Keratinocyte (primary cell): ENCODE data around the gene DKK3. TPM values are rescaled to one million over a fixed set of nuclear protein-coding genes. Genes with fewer than 3 reads are reported as not detected.

Source experiments
- DNase-seq: peaks from one replicate; pipeline ENCODE4 v3.0.0-alpha.2; 2011; ENCODE audit warnings: low read depth, missing footprints, low spot score
- FAIRE-seq: peaks from 2 replicates; lab custom pipeline; 2011; peaks lifted over from hg19 to GRCh38; lab: Jason Lieb, UNC
- H2AFZ ChIP-seq: 2 replicates; pipeline ENCODE4 v1.6.0; 2012; ENCODE audit warnings: low read length, control low read depth, inconsistent platforms; ENCODE audit not compliant: control insufficient read depth
- H3K27ac ChIP-seq: 2 replicates; pipeline ENCODE4 v1.5.1; 2011; ENCODE audit warnings: low read length; ENCODE audit not compliant: control insufficient read depth, insufficient read depth
- H3K27me3 ChIP-seq: 3 replicates; pipeline ENCODE4 v1.6.0; 2011; ENCODE audit warnings: low read length; ENCODE audit not compliant: control insufficient read depth, insufficient read depth; ENCODE audit errors: extremely low read depth
- H3K36me3 ChIP-seq, 2 experiments: 2 replicates in 1 of 2; 3 replicates in 1 of 2; pipeline ENCODE4 v1.5.1; 2011; ENCODE audit warnings: low read length in 2 of 2, mild to moderate bottlenecking in 1 of 2; ENCODE audit not compliant: control insufficient read depth in 2 of 2, insufficient read depth in 2 of 2; ENCODE audit errors: extremely low read depth in 1 of 2
- H3K4me1 ChIP-seq: 3 replicates; pipeline ENCODE4 v1.5.1; 2011; ENCODE audit warnings: low read length; ENCODE audit not compliant: control insufficient read depth, insufficient read depth; ENCODE audit errors: extremely low read depth
- H3K4me2 ChIP-seq: 3 replicates; pipeline ENCODE4 v1.6.0; 2011; ENCODE audit warnings: low read depth, low read length; ENCODE audit not compliant: control insufficient read depth, insufficient read depth; ENCODE audit errors: extremely low read depth
- H3K4me3 ChIP-seq, 3 experiments: fragments of 200-600 bp in 1 of 3; sonication (generic) in 1 of 3; 2 replicates in 2 of 3; 3 replicates in 1 of 3; pipeline ENCODE4 v1.5.1; 2011 to 2016; ENCODE audit warnings: low read length in 3 of 3, mild to moderate bottlenecking in 3 of 3, control low read depth in 2 of 3, inconsistent platforms in 1 of 3, low read depth in 1 of 3, mixed read lengths in 1 of 3, mixed run types in 1 of 3, moderate library complexity in 1 of 3; ENCODE audit not compliant: control insufficient read depth in 2 of 3, insufficient read depth in 2 of 3; ENCODE audit errors: extremely low read depth in 1 of 3
- H3K79me2 ChIP-seq: 2 replicates; pipeline ENCODE4 v1.6.0; 2012; ENCODE audit warnings: low read length; ENCODE audit not compliant: control insufficient read depth, insufficient read depth
- H3K9ac ChIP-seq: 3 replicates; pipeline ENCODE4 v1.6.0; 2011; ENCODE audit warnings: low read length; ENCODE audit not compliant: control insufficient read depth, insufficient read depth; ENCODE audit errors: extremely low read depth
- H3K9me1 ChIP-seq: 3 replicates; pipeline ENCODE4 v1.6.0; 2011; ENCODE audit warnings: low read length; ENCODE audit not compliant: control insufficient read depth, insufficient read depth; ENCODE audit errors: extremely low read depth
- H3K9me3 ChIP-seq: 2 replicates; pipeline ENCODE4 v1.5.1; 2012; ENCODE audit warnings: low read depth, low read length; ENCODE audit not compliant: control insufficient read depth
- H4K20me1 ChIP-seq: 3 replicates; pipeline ENCODE4 v1.6.0; 2011; ENCODE audit warnings: low read length; ENCODE audit not compliant: control insufficient read depth, insufficient read depth; ENCODE audit errors: extremely low read depth
- EZH2 ChIP-seq: IDR thresholded peaks from one replicate; pipeline ENCODE4 v1.6.1; 2012; ENCODE audit warnings: inconsistent platforms, mild to moderate bottlenecking, low read length, moderate library complexity
- dilution Hi-C: fragments of 300-500 bp; cut with MboI; formaldehyde crosslinking; loops from one replicate; pipeline ENCODE4 v1.7.0; 2020; ENCODE audit warnings: low sequenced_read_pairs; ENCODE audit not compliant: extremely low pct_ligation_motif_present
- polyA plus RNA-seq, 5 experiments: library from polyadenylated mRNA; depleted of rRNA in 3 of 5; stranded (reverse) in 3 of 5; stranded (forward) in 1 of 5; unstranded in 1 of 5; fragments of >200 nt; gene quantifications; 1 replicate in 1 of 5; 2 replicates in 3 of 5; 3 replicates in 1 of 5; pipeline versions ENCODE4 v1.2.1 to v1.2.3, GENCODE V29; 2011 to 2012; ENCODE audit warnings: missing spikeins in 2 of 5, low read depth in 1 of 5, low replicate concordance in 1 of 5
- TF ChIP-seq, protein P1 (sequence below), 3 experiments: IDR thresholded peaks in 1 of 3; conservative IDR thresholded peaks in 1 of 3; optimal IDR thresholded peaks in 1 of 3; 2 replicates in 2 of 3; 3 replicates in 1 of 3; pipeline versions ENCODE3 to v1.5.1; 2011; ENCODE audit warnings: low read length in 3 of 3, mild to moderate bottlenecking in 3 of 3, moderate library complexity in 2 of 3, control low read depth in 1 of 3, inconsistent platforms in 1 of 3; ENCODE audit not compliant: insufficient read depth in 2 of 3; ENCODE audit errors: extremely low read depth in 1 of 3

Gene DKK3
- polyA plus RNA-seq, 1 donor (not counting 4 experiments of a cell fraction or from before 2014, with no cell fraction given), result 712 TPM

DNA sequence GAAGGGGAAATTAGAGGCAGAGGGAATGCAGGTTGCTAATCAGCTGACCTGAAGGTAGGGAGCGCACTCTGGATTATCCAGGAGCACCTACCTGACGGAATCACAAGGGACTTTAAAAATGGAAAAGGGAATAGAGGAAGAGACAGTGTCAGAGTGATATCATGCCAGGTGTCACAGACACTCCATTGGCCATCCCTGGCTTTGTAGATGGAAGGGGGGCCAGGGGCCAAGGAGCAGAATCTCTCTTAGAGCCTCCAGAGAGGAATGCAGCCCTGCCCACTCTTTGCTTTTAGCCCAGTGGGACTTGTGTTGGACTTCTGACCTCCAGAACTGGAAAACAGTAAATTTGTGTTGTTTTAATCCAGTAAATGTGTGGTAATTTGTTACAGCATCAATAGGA is 37.9 kb downstream of the DKK3 start:
- DNase-seq (no peak), FAIRE-seq (no peak)
- TF ChIP-seq EZH2, result no peak
- TF ChIP-seq, protein P1, sequence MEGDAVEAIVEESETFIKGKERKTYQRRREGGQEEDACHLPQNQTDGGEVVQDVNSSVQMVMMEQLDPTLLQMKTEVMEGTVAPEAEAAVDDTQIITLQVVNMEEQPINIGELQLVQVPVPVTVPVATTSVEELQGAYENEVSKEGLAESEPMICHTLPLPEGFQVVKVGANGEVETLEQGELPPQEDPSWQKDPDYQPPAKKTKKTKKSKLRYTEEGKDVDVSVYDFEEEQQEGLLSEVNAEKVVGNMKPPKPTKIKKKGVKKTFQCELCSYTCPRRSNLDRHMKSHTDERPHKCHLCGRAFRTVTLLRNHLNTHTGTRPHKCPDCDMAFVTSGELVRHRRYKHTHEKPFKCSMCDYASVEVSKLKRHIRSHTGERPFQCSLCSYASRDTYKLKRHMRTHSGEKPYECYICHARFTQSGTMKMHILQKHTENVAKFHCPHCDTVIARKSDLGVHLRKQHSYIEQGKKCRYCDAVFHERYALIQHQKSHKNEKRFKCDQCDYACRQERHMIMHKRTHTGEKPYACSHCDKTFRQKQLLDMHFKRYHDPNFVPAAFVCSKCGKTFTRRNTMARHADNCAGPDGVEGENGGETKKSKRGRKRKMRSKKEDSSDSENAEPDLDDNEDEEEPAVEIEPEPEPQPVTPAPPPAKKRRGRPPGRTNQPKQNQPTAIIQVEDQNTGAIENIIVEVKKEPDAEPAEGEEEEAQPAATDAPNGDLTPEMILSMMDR (optimal IDR thresholded peaks at IDR 0.05 in 1 of 3, IDR thresholded peaks at IDR 0.05 in 1 of 3, conservative IDR thresholded peaks at IDR 0.05 in 1 of 3; ENCODE audit: extremely low read depth in 1 of 3, insufficient read depth in 2 of 3, low read length in 3 of 3), result no peak
- Histone ChIP-seq H3K4me3 (no peak overlapping the region), H3K27ac (no peak overlapping the region), H4K20me1 (no peaks in the 10 kb centered on the region), H2AFZ (no peak overlapping the region), H3K79me2 (peaks cover 19% of the 10 kb centered on the region), H3K4me1 (peaks cover 7% of the 10 kb centered on the region), H3K4me2 (no peak overlapping the region), H3K9me1 (no peaks in the 10 kb centered on the region), H3K27me3 (no peaks in the 10 kb centered on the region), H3K9ac (no peak overlapping the region), H3K36me3 (peaks cover 39 to 48% of the 10 kb centered on the region in 2 experiments), H3K9me3 (no peaks in the 10 kb centered on the region)
- dilution Hi-C loops, result no loop called here

DNA sequence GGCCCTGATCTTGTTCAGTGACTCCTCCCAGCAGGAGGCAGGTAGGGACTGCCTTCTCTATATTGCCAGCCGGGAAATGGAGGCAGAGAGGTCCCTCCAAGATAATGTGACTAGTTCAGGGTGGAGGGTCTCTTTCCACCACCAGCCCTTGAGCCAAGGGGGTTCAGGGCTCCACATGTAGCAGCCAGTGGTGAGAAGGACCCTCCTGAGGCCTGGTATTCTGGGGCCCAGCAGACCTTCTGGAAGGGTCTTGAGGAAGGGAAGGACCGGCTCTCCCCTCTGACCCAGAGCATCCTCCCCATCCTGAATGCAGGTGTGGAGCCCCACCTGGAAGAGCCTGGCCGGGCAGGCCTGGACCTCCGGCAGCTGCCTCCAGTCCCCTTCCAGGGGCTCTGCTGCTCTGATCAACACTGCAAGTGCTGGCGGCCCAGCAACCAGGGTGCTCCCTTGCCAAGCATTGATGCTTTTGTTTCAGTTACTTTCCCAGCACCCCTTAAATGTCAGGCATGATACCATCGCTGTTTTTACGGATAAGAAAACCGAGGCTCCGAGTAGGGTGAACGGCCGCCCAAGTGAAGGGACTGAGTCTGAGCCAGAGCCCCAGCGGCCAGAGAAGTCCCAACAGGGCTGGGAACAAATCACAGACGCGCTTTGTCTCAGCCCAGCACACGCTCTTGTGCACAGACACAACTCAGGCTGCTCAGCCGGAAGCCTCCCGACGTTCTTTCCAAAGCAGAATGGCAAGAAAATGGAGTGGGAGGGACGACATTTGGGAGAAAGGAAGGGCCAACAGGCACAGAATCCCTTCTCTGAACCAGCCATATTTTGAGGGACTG is 38.8 kb downstream of the DKK3 start:
- no peaks in the 10 kb centered on the region for H3K4me1 ChIP-seq
- H3K9ac ChIP-seq, result no peak overlapping the region
- no peak overlapping the region for H3K27ac ChIP-seq
- FAIRE-seq (no peak), DNase-seq (no peak)
- H2AFZ ChIP-seq, result no peak overlapping the region
- H3K79me2 ChIP-seq, result peaks cover 19% of the 10 kb centered on the region
- TF ChIP-seq, protein P1 (optimal IDR thresholded peaks at IDR 0.05 in 1 of 3, IDR thresholded peaks at IDR 0.05 in 1 of 3, conservative IDR thresholded peaks at IDR 0.05 in 1 of 3; ENCODE audit: extremely low read depth in 1 of 3, insufficient read depth in 2 of 3, low read length in 3 of 3), result no peak
- no peak for TF ChIP-seq EZH2
- H3K4me3 ChIP-seq, result no peak overlapping the region
- H3K4me2 ChIP-seq, result no peak overlapping the region
- no peaks in the 10 kb centered on the region for H3K27me3 ChIP-seq
- H3K9me1 ChIP-seq, result no peaks in the 10 kb centered on the region
- H3K36me3 ChIP-seq, result peaks cover 41 to 53% of the 10 kb centered on the region in 2 experiments
- no peaks in the 10 kb centered on the region for H3K9me3 ChIP-seq
- H4K20me1 ChIP-seq, result no peaks in the 10 kb centered on the region
- dilution Hi-C loops, result no loop called here
